GM19328 (cell line): ENCODE results near the gene MAP10.

Source experiments
- ATAC-seq: cut with Tn5 transposase; IDR thresholded peaks from one replicate; pipeline ENCODE4 v1.9.1; 2021; ENCODE audit warnings: mild to moderate bottlenecking, moderate library complexity; ENCODE audit not compliant: unreplicated experiment

Gene MAP10

GRCh38 chr1:232853994-232854797, 49.0 kb downstream of the MAP10 start:
- ATAC-seq, result no peak

- no peak for ATAC-seq
Observed at GRCh38 chr1:232854798-232855159, 49.6 kb downstream of the MAP10 start.

GRCh38 chr1:232856541-232856940, 51.3 kb downstream of the MAP10 start:
- ATAC-seq, result no peak
